CD14-positive monocyte (primary cell): Measurements from ENCODE around the gene WDR55. TPM values are rescaled to one million over a fixed set of nuclear protein-coding genes. Genes with fewer than 3 reads are reported as not detected.
"Not testable (repeated sequence)": the region's sequence is repeated elsewhere in the genome, so short reads cannot be mapped to it uniquely, and the experiment has no call there.

ENCODE experiments used
- DNase-seq, 3 donors: peaks; one replicate each; pipeline ENCODE4 v3.0.0-alpha.2; 2011 to 2022
- H2AFZ ChIP-seq: 2 replicates; pipeline ENCODE4 v1.6.0; 2012; ENCODE audit warnings: mild to moderate bottlenecking, low read depth, low read length, inconsistent platforms; ENCODE audit not compliant: insufficient read depth, poor library complexity, severe bottlenecking
- H3K27ac ChIP-seq, 2 donors: 1 replicate in 1 of 2; 2 replicates in 1 of 2; pipeline ENCODE4 v1.5.1; 2012 to 2013; ENCODE audit warnings: low read length in 2 of 2, control low read depth in 1 of 2, inconsistent platforms in 1 of 2, low read depth in 1 of 2, mild to moderate bottlenecking in 1 of 2
- H3K27me3 ChIP-seq, 2 donors: one replicate each; pipeline versions ENCODE4 v1.6.0 to v1.6.1; 2011 to 2013; ENCODE audit warnings: low read length in 2 of 2; ENCODE audit not compliant: control insufficient read depth in 2 of 2, insufficient read depth in 2 of 2
- H3K36me3 ChIP-seq, 2 donors: replicated peaks in 1 of 2; 1 replicate in 1 of 2; 2 replicates in 1 of 2; pipeline versions ENCODE4 v1.5.1 to v1.6.1; 2012 to 2013; ENCODE audit warnings: low read length in 2 of 2, control low read depth in 1 of 2, inconsistent platforms in 1 of 2, mild to moderate bottlenecking in 1 of 2; ENCODE audit not compliant: insufficient read depth in 2 of 2, control insufficient read depth in 1 of 2
- H3K4me1 ChIP-seq, 2 donors: 1 replicate in 1 of 2; 2 replicates in 1 of 2; pipeline versions ENCODE4 v1.5.1 to v1.6.1; 2012 to 2013; ENCODE audit warnings: low read length in 2 of 2, control low read depth in 1 of 2, inconsistent platforms in 1 of 2, mild to moderate bottlenecking in 1 of 2, moderate library complexity in 1 of 2; ENCODE audit not compliant: insufficient read depth in 2 of 2, control insufficient read depth in 1 of 2
- H3K4me2 ChIP-seq: replicated peaks from 2 replicates; pipeline ENCODE3; 2012; ENCODE audit warnings: low read length, moderate library complexity, mild to moderate bottlenecking; ENCODE audit not compliant: poor library complexity, severe bottlenecking; ENCODE audit errors: extremely low read depth
- H3K4me3 ChIP-seq, 3 experiments: fragments of 200-600 bp in 1 of 3; sonication (generic) in 1 of 3; replicated peaks in 1 of 3; 1 replicate in 2 of 3; 2 replicates in 1 of 3; pipeline ENCODE4 v1.5.1; 2011 to 2013; ENCODE audit warnings: low read length in 3 of 3, mild to moderate bottlenecking in 3 of 3, control low read depth in 2 of 3, low read depth in 2 of 3, inconsistent platforms in 1 of 3, moderate library complexity in 1 of 3
- H3K79me2 ChIP-seq: 2 replicates; pipeline ENCODE4 v1.6.0; 2012; ENCODE audit warnings: mild to moderate bottlenecking, control low read depth, inconsistent platforms, low read length, moderate library complexity; ENCODE audit not compliant: insufficient read depth
- H3K9ac ChIP-seq: 2 replicates; pipeline ENCODE4 v1.6.0; 2017; ENCODE audit warnings: low read length, mild to moderate bottlenecking; ENCODE audit not compliant: insufficient read depth, poor library complexity, severe bottlenecking
- H3K9me3 ChIP-seq, 2 donors: replicated peaks in 1 of 2; 1 replicate in 1 of 2; 2 replicates in 1 of 2; pipeline versions ENCODE4 v1.5.1 to v1.6.1; 2012 to 2013; ENCODE audit warnings: low read length in 2 of 2, control low read depth in 1 of 2; ENCODE audit not compliant: control insufficient read depth in 1 of 2, insufficient read depth in 1 of 2
- H4K20me1 ChIP-seq: 2 replicates; pipeline ENCODE4 v1.6.0; 2012; ENCODE audit warnings: mild to moderate bottlenecking, low read length, control low read depth, moderate library complexity; ENCODE audit not compliant: insufficient read depth
- H3K27ac Mint-ChIP-seq, 7 donors: one replicate each; pipeline ENCODE4 v1.8.0; 2020; ENCODE audit warnings: mild to moderate bottlenecking in 7 of 7, mixed read lengths in 7 of 7, moderate library complexity in 6 of 7, inconsistent platforms in 2 of 7
- H3K27me3 Mint-ChIP-seq, 3 donors: one replicate each; pipeline ENCODE4 v1.8.0; 2021 to 2022; ENCODE audit warnings: low read depth in 3 of 3, mild to moderate bottlenecking in 3 of 3, mixed read lengths in 3 of 3, moderate library complexity in 3 of 3, inconsistent platforms in 1 of 3
- H3K36me3 Mint-ChIP-seq, 2 donors: one replicate each; pipeline ENCODE4 v1.8.0; 2020; ENCODE audit warnings: mixed read lengths in 2 of 2, inconsistent platforms in 1 of 2, mild to moderate bottlenecking in 1 of 2
- H3K4me1 Mint-ChIP-seq: one replicate; pipeline ENCODE4 v1.8.0; 2020; ENCODE audit warnings: mild to moderate bottlenecking, mixed read lengths
- H3K4me3 Mint-ChIP-seq, 2 donors: one replicate each; pipeline ENCODE4 v1.8.0; 2020; ENCODE audit warnings: mild to moderate bottlenecking in 2 of 2, mixed read lengths in 2 of 2, moderate library complexity in 1 of 2
- H3K9me3 Mint-ChIP-seq, 7 donors: one replicate each; pipeline ENCODE4 v1.8.0; 2020 to 2022; ENCODE audit warnings: mixed read lengths in 7 of 7, mild to moderate bottlenecking in 6 of 7, moderate library complexity in 6 of 7, inconsistent platforms in 2 of 7
- CTCF ChIP-seq: fragments of 200-600 bp; IDR thresholded peaks from one replicate; pipeline ENCODE4 v1.8.0; 2022; ENCODE audit warnings: antibody characterized with exemption, mild to moderate bottlenecking
- whole genome bisulfite sequencing: methylation state at CpG from one replicate; pipeline ENCODE4 v1.1.5; 2013; ENCODE audit warnings: missing lambda C conversion rate; ENCODE audit not compliant: insufficient coverage; 5-methylcytosine and 5-hydroxymethylcytosine counted together
- intact Hi-C, 2 donors: fragments of 100-400 bp; cut with micrococcal nuclease; formaldehyde crosslinking; loops; one replicate each; pipeline versions ENCODE4 v1.15.0 to v1.15.1; 2023
- polyA plus RNA-seq, 3 donors: library from polyadenylated mRNA; depleted of rRNA in 1 of 3; unstranded in 2 of 3; stranded (reverse) in 1 of 3; fragments of 300-500 nt in 2 of 3; fragments of >200 nt in 1 of 3; fragmentation: Illumina TruSeq in 2 of 3; gene quantifications; 1 replicate in 2 of 3; 2 replicates in 1 of 3; pipeline ENCODE4 v1.2.3, GENCODE V29; 2012 to 2021

Gene WDR55
- polyA plus RNA-seq, 3 donors, result 11.2 to 36.8 (median 13.3) TPM

GRCh38 chr5:140713562-140714094, 48.9 kb downstream of the WDR55 start:
- no peak overlapping the region for H3K4me2 ChIP-seq
- Mint-ChIP-seq H3K4me1 (peaks cover 13% of the 10 kb centered on the region), H3K27me3 (peaks cover 1 to 7% (median 5%) of the 10 kb centered on the region in 3 donors), H3K4me3 (no peak overlapping the region), H3K9me3 (peaks cover 0 to 7% (median 0%) of the 10 kb centered on the region in 7 donors), H3K27ac (no peak overlapping the region), H3K36me3 (no peaks in the 10 kb centered on the region)
- H3K9me3 ChIP-seq, result no peaks in the 10 kb centered on the region
- no peaks in the 10 kb centered on the region for H3K79me2 ChIP-seq
- no peak overlapping the region for H3K27ac ChIP-seq
- no peak for TF ChIP-seq CTCF
- no peaks in the 10 kb centered on the region for H4K20me1 ChIP-seq
- H3K4me1 ChIP-seq, result peaks cover 5 to 13% of the 10 kb centered on the region in 2 donors
- no peaks in the 10 kb centered on the region for H3K36me3 ChIP-seq
- no peak for DNase-seq
- no CpG with 5 or more reads among the region's 1 CpG for WGBS
- H3K4me3 ChIP-seq, result no peak overlapping the region
- intact Hi-C loops, result loop anchor here (5.0 to 10.0 kb wide), 3 partner anchors 149 to 349 kb away; partner anchors contain the start of genes ANKHD1 (in 1 of the 2), APBB3 (in 1 of the 2), SLC35A4 (in 1 of the 2) and SLC4A9 (in 1 of the 2)
- no peak overlapping the region for H2AFZ ChIP-seq
- no peaks in the 10 kb centered on the region for H3K27me3 ChIP-seq
- no peak overlapping the region for H3K9ac ChIP-seq

GRCh38 chr5:140716238-140716637, 51.5 kb downstream of the WDR55 start:
- not testable (repeated sequence) for H2AFZ ChIP-seq, H3K9me3 ChIP-seq, H3K4me3 Mint-ChIP-seq, H3K9me3 Mint-ChIP-seq, H3K79me2 ChIP-seq, H3K27me3 ChIP-seq, H3K36me3 Mint-ChIP-seq, H3K4me2 ChIP-seq, H3K27ac Mint-ChIP-seq, H3K36me3 ChIP-seq, H3K9ac ChIP-seq, H3K27ac ChIP-seq, H3K4me1 ChIP-seq, DNase-seq, H3K27me3 Mint-ChIP-seq, H4K20me1 ChIP-seq, H3K4me3 ChIP-seq, H3K4me1 Mint-ChIP-seq
- intact Hi-C loops, result loop anchor here (10.0 kb wide), 2 partner anchors 151 to 351 kb away; partner anchors contain the start of genes APBB3 (in 1 of the 2), SLC35A4 (in 1 of the 2) and SLC4A9 (in 1 of the 2)
- WGBS, result no CpG with 5 or more reads among the region's 2 CpGs
